Mucosa of descending colon (tissue), 3 donors: ENCODE data around the gene MLLT1. TPM values are rescaled to one million over a fixed set of nuclear protein-coding genes. Genes with fewer than 3 reads are reported as not detected.

Experiments used
- ATAC-seq: fragments of 200-7000 bp; cut with Tn5 transposase; one replicate; pipeline ENCODE4 v1.9.1; 2020; ENCODE audit warnings: mild to moderate bottlenecking, moderate library complexity
- DNase-seq, 3 donors: peaks; one replicate each; pipeline ENCODE4 v3.0.0-alpha.2; 2020
- H3K36me3 ChIP-seq: fragments of 200-600 bp; one replicate; pipeline ENCODE4 v1.8.0; 2021; ENCODE audit warnings: low read depth, mild to moderate bottlenecking
- H3K4me1 ChIP-seq: fragments of 200-600 bp; one replicate; pipeline ENCODE4 v1.8.0; 2021; ENCODE audit warnings: low read depth, mild to moderate bottlenecking
- H3K4me3 ChIP-seq: fragments of 200-600 bp; one replicate; pipeline ENCODE4 v1.8.0; 2021; ENCODE audit warnings: mild to moderate bottlenecking
- H3K9me3 ChIP-seq: fragments of 200-600 bp; one replicate; pipeline ENCODE4 v1.8.0; 2021; ENCODE audit warnings: mild to moderate bottlenecking
- intact Hi-C, 2 donors: fragments of 100-400 bp; cut with DNase I in 1 of 2; cut with micrococcal nuclease in 1 of 2; formaldehyde crosslinking; loops; one replicate each; pipeline versions ENCODE4 v1.11.0 to v1.11.1; 2022; cut with DNase I, micrococcal nuclease
- total RNA-seq, 3 donors: library from RNA; stranded (reverse); fragmentation: NEBNext Ultra II Directional in 2 of 3; extraction: Animal tissue kit (Norgen Biotek cat#: 25700) in 2 of 3; gene quantifications; one replicate each; pipeline versions ENCODE4 v1.2.1 to v1.2.4, GENCODE V29; 2021 to 2023
- TF ChIP-seq, protein P1 (sequence below): fragments of 200-600 bp; IDR thresholded peaks from one replicate; pipeline ENCODE4 v1.8.0; 2022; ENCODE audit warnings: antibody characterized with exemption, mild to moderate bottlenecking
- donor health status: DM: no; HTN: no; CAD: no; lungs with moderate emphysema.
- donor health status: DM: no; HTN: no; CAD: no.
- donor health status: DM: no; HTN: yes; CAD: no.

MLLT1 gene
- total RNA-seq, 3 donors from 2014 or later, result 32.5 to 75.3 (median 33.7) TPM

GRCh38 chr19:6274756-6275155, 5.0 kb downstream of the MLLT1 start:
- ATAC-seq (no peak), DNase-seq (no peak)
- no peaks in the 10 kb centered on the region for H3K36me3 ChIP-seq
- intact Hi-C loops, result no loop called here
- H3K9me3 ChIP-seq, result no peaks in the 10 kb centered on the region
- TF ChIP-seq, protein P1, sequence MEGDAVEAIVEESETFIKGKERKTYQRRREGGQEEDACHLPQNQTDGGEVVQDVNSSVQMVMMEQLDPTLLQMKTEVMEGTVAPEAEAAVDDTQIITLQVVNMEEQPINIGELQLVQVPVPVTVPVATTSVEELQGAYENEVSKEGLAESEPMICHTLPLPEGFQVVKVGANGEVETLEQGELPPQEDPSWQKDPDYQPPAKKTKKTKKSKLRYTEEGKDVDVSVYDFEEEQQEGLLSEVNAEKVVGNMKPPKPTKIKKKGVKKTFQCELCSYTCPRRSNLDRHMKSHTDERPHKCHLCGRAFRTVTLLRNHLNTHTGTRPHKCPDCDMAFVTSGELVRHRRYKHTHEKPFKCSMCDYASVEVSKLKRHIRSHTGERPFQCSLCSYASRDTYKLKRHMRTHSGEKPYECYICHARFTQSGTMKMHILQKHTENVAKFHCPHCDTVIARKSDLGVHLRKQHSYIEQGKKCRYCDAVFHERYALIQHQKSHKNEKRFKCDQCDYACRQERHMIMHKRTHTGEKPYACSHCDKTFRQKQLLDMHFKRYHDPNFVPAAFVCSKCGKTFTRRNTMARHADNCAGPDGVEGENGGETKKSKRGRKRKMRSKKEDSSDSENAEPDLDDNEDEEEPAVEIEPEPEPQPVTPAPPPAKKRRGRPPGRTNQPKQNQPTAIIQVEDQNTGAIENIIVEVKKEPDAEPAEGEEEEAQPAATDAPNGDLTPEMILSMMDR, result no peak
- H3K4me1 ChIP-seq, result peaks cover 42% of the 10 kb centered on the region
- no peak overlapping the region for H3K4me3 ChIP-seq

GRCh38 chr19:6273701-6274601, 5.8 kb downstream of the MLLT1 start:
- H3K4me3 ChIP-seq, result no peak overlapping the region
- H3K36me3 ChIP-seq, result no peaks in the 10 kb centered on the region
- no peaks in the 10 kb centered on the region for H3K9me3 ChIP-seq
- intact Hi-C loops, result no loop called here
- ATAC-seq (peak; percentile 55), DNase-seq (peak; percentile 52 to 80 (median 54))
- peaks cover 42% of the 10 kb centered on the region for H3K4me1 ChIP-seq
- TF ChIP-seq, protein P1, result no peak

- intact Hi-C loops, result no loop called here
- H3K4me1 ChIP-seq, result peaks cover 36% of the 10 kb centered on the region
- H3K4me3 ChIP-seq, result no peak overlapping the region
- H3K36me3 ChIP-seq, result no peaks in the 10 kb centered on the region
- no peak for ATAC-seq
- DNase-seq, result no peak
- TF ChIP-seq, protein P1, result no peak
- no peaks in the 10 kb centered on the region for H3K9me3 ChIP-seq
Observed at GRCh38 chr19:6272913-6273600, 6.7 kb downstream of the MLLT1 start.

GRCh38 chr19:6272411-6272791, 7.4 kb downstream of the MLLT1 start:
- Histone ChIP-seq H3K4me3 (no peak overlapping the region), H3K36me3 (no peaks in the 10 kb centered on the region), H3K9me3 (no peaks in the 10 kb centered on the region), H3K4me1 (peaks cover 29% of the 10 kb centered on the region)
- intact Hi-C loops, result no loop called here
- DNase-seq (no peak), ATAC-seq (no peak)
- TF ChIP-seq, protein P1, result no peak

DNA sequence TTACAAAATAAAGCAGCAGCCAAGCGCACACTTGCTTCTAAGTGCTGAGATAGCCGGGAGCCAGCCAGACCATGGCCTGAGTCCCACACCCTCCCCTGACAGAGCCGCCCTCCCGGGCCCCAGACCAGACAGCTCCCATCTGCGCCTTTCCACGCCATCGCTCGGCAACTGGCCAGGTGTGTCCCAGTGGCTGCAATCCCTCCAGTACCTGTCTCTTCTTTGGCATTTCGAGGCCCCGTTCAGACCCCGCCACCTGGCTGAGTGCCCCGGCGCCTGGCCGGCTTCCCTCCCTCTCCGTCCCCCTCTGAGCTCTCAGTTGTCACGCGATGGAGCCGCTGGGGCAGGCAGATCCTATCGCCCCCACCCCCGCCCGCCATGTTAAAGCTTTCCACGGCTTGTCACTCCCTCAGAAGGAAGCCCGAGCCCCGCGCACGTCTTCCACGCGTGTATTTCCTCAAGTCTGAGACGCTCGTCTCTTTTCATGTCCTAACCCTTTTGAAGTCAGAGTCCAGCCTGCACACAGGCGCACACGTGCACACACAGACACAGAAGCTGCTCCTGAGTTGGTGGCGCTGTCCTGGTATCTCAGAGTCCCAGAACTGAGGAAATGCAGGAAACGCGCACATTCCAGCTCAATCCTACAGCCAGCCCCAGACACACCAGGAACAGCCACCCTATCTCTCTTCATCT, 7.9 kb downstream of the MLLT1 start:
- intact Hi-C loops, result no loop called here
- DNase-seq, result peak; percentile 54 to 72 (median 68)
- TF ChIP-seq, protein P1, result no peak
- H3K4me1 ChIP-seq, result peaks cover 24% of the 10 kb centered on the region
- H3K9me3 ChIP-seq, result no peaks in the 10 kb centered on the region
- no peaks in the 10 kb centered on the region for H3K36me3 ChIP-seq
- ATAC-seq, result peak; percentile 48
- H3K4me3 ChIP-seq, result no peak overlapping the region
